Mesenchymal stem cell (in vitro differentiated cells and primary cell): ENCODE results near the gene MEF2D.
A peak's percentile ranks its signal among the peaks of the same experiment; 100 is the strongest.

ENCODE experiments used
- DNase-seq: peaks from one replicate; pipeline ENCODE4 v3.0.0-alpha.2; 2013
- H2AFZ ChIP-seq: one replicate; pipeline ENCODE4 v1.6.1; 2013; ENCODE audit warnings: low read depth, mild to moderate bottlenecking, control low read depth, inconsistent platforms, low read length, moderate library complexity
- H2AK5ac ChIP-seq: 2 replicates; pipeline ENCODE4 v1.6.1; 2013; ENCODE audit warnings: low read length, moderate library complexity, mild to moderate bottlenecking, inconsistent platforms; ENCODE audit not compliant: severe bottlenecking
- H2BK120ac ChIP-seq: one replicate; pipeline ENCODE4 v1.6.1; 2013; ENCODE audit warnings: low read depth, mild to moderate bottlenecking, inconsistent platforms, low read length, moderate library complexity
- H2BK12ac ChIP-seq, 2 experiments: one replicate each; pipeline ENCODE4 v1.6.1; 2013; ENCODE audit warnings: inconsistent platforms in 2 of 2, low read length in 2 of 2, mild to moderate bottlenecking in 2 of 2, moderate library complexity in 2 of 2, control low read depth in 1 of 2
- H2BK15ac ChIP-seq: one replicate; pipeline ENCODE4 v1.6.1; 2013; ENCODE audit warnings: mild to moderate bottlenecking, low read depth, inconsistent platforms; ENCODE audit not compliant: poor library complexity, severe bottlenecking
- H2BK5ac ChIP-seq: 2 replicates; pipeline ENCODE4 v1.6.1; 2013; ENCODE audit warnings: low read depth, mild to moderate bottlenecking, low read length, control low read depth, inconsistent platforms; ENCODE audit not compliant: poor library complexity, severe bottlenecking
- H3K14ac ChIP-seq, 2 experiments: one replicate each; pipeline ENCODE4 v1.6.1; 2013; ENCODE audit warnings: inconsistent platforms in 2 of 2, low read length in 2 of 2, control low read depth in 1 of 2, mild to moderate bottlenecking in 1 of 2, moderate library complexity in 1 of 2
- H3K18ac ChIP-seq, 2 experiments: one replicate each; pipeline ENCODE4 v1.6.1; 2013; ENCODE audit warnings: inconsistent platforms in 2 of 2, low read length in 2 of 2, control low read depth in 1 of 2, low read depth in 1 of 2, mild to moderate bottlenecking in 1 of 2
- H3K23ac ChIP-seq, 2 experiments: one replicate each; pipeline ENCODE4 v1.6.1; 2013; ENCODE audit warnings: inconsistent platforms in 2 of 2, low read length in 2 of 2, mild to moderate bottlenecking in 2 of 2, moderate library complexity in 2 of 2, control low read depth in 1 of 2
- H3K27ac ChIP-seq: 2 replicates; pipeline ENCODE4 v1.5.1; 2013; ENCODE audit warnings: mild to moderate bottlenecking, moderate library complexity, low read length, control low read depth, inconsistent platforms; ENCODE audit not compliant: poor library complexity, severe bottlenecking
- H3K27me3 ChIP-seq, 2 experiments: 2 replicates each; pipeline versions ENCODE4 v1.6.1 to v1.7.0; 2013; ENCODE audit warnings: low read length in 2 of 2, mild to moderate bottlenecking in 2 of 2, moderate library complexity in 2 of 2, control low read depth in 1 of 2, inconsistent platforms in 1 of 2; ENCODE audit not compliant: control insufficient read depth in 1 of 2, insufficient read depth in 1 of 2
- H3K36me3 ChIP-seq, 2 experiments: 2 replicates each; pipeline versions ENCODE4 v1.6.1 to v1.7.0; 2013; ENCODE audit warnings: low read length in 2 of 2, control low read depth in 1 of 2, inconsistent platforms in 1 of 2, low read depth in 1 of 2, mild to moderate bottlenecking in 1 of 2; ENCODE audit not compliant: insufficient read depth in 2 of 2, control insufficient read depth in 1 of 2
- H3K4ac ChIP-seq, 2 experiments: one replicate each; pipeline ENCODE4 v1.6.1; 2013; ENCODE audit warnings: inconsistent platforms in 2 of 2, low read length in 2 of 2, mild to moderate bottlenecking in 2 of 2, moderate library complexity in 2 of 2, control low read depth in 1 of 2, low read depth in 1 of 2
- H3K4me1 ChIP-seq: 2 replicates; pipeline ENCODE4 v1.6.1; 2013; ENCODE audit warnings: low read depth, low read length, control low read depth; ENCODE audit not compliant: control insufficient read depth, insufficient read depth
- H3K4me2 ChIP-seq: 2 replicates; pipeline ENCODE4 v1.6.1; 2013; ENCODE audit warnings: low read length, mild to moderate bottlenecking, inconsistent platforms; ENCODE audit not compliant: poor library complexity, severe bottlenecking
- H3K4me3 ChIP-seq, 2 experiments: 2 replicates each; pipeline versions ENCODE4 v1.5.1 to v1.7.0; 2013; ENCODE audit warnings: low read length in 2 of 2, mild to moderate bottlenecking in 2 of 2, control low read depth in 1 of 2, low read depth in 1 of 2; ENCODE audit not compliant: insufficient read depth in 1 of 2
- H3K79me1 ChIP-seq: replicated peaks from 2 replicates; pipeline ENCODE4 v1.6.1; 2013; ENCODE audit warnings: mild to moderate bottlenecking, control low read depth, low read length, inconsistent platforms; ENCODE audit not compliant: poor library complexity, severe bottlenecking
- H3K9ac ChIP-seq: 2 replicates; pipeline ENCODE4 v1.7.0; 2013; ENCODE audit warnings: mild to moderate bottlenecking, low read length, moderate library complexity
- H3K9me3 ChIP-seq: 2 replicates; pipeline ENCODE4 v1.7.0; 2013; ENCODE audit warnings: mild to moderate bottlenecking, low read length; ENCODE audit not compliant: control insufficient read depth
- H4K8ac ChIP-seq: one replicate; pipeline ENCODE4 v1.6.1; 2013; ENCODE audit warnings: inconsistent platforms, mild to moderate bottlenecking, low read length, moderate library complexity
- H4K91ac ChIP-seq: one replicate; pipeline ENCODE4 v1.6.1; 2013; ENCODE audit warnings: mild to moderate bottlenecking, low read length, inconsistent platforms
- WGBS: methylation state at CpG from one replicate; pipeline ENCODE4 v1.1.7; 2013; ENCODE audit warnings: mixed read lengths; 5-methylcytosine and 5-hydroxymethylcytosine counted together

MEF2D gene

GRCh38 chr1:156504821-156505678 is 4.5 kb upstream of the MEF2D start:
- H3K79me1 ChIP-seq: no peaks in the 10 kb centered on the region
- peak overlapping the region; percentile 100 for H4K91ac ChIP-seq
- peak overlapping the region; percentile 94 for H3K9ac ChIP-seq
- peak overlapping the region in 1 of 2 experiments; percentile 93 for H3K14ac ChIP-seq
- peak overlapping the region; percentile 41 for H3K4me2 ChIP-seq
- H3K27me3 ChIP-seq: no peaks in the 10 kb centered on the region
- H2BK15ac ChIP-seq: peak overlapping the region; percentile 99
- peak overlapping the region; percentile 99 for H2BK120ac ChIP-seq
- no peak overlapping the region for H2AFZ ChIP-seq
- peak overlapping the region; percentile 95 to 100 for H2BK12ac ChIP-seq
- no peaks in the 10 kb centered on the region for H3K9me3 ChIP-seq
- H3K18ac ChIP-seq: peak overlapping the region; percentile 95 to 98
- H2AK5ac ChIP-seq: peak overlapping the region; percentile 95
- peak overlapping the region; percentile 0 to 54 for H3K4me3 ChIP-seq
- peak overlapping the region; percentile 66 to 95 for H3K23ac ChIP-seq
- WGBS: 8% methylated on average over 40 of the region's 45 CpGs
- H3K4me1 ChIP-seq: peaks cover 27% of the 10 kb centered on the region
- H3K36me3 ChIP-seq: no peaks in the 10 kb centered on the region
- peak overlapping the region; percentile 99 for H4K8ac ChIP-seq
- DNase-seq: peak; percentile 99
- H3K4ac ChIP-seq: peak overlapping the region; percentile 92 to 100
- H3K27ac ChIP-seq: peak overlapping the region; percentile 98
- H2BK5ac ChIP-seq: peak overlapping the region; percentile 77

- H3K23ac ChIP-seq: peak overlapping the region; percentile 66 to 95
- H2AFZ ChIP-seq: no peak overlapping the region
- peak overlapping the region; percentile 99 for H2BK120ac ChIP-seq
- H4K91ac ChIP-seq: peak overlapping the region; percentile 100
- peak overlapping the region; percentile 96 for H3K27ac ChIP-seq
- peaks cover 27% of the 10 kb centered on the region for H3K4me1 ChIP-seq
- no peaks in the 10 kb centered on the region for H3K9me3 ChIP-seq
- H2BK12ac ChIP-seq: peak overlapping the region; percentile 100
- H3K14ac ChIP-seq: peak overlapping the region in 1 of 2 experiments; percentile 93
- H3K4me3 ChIP-seq: peak overlapping the region; percentile 0 to 54
- no peaks in the 10 kb centered on the region for H3K27me3 ChIP-seq
- peak overlapping the region; percentile 41 for H3K4me2 ChIP-seq
- WGBS: 56% methylated on average over 5 of the region's 5 CpGs
- peak overlapping the region; percentile 95 for H2AK5ac ChIP-seq
- peak overlapping the region; percentile 71 for H2BK5ac ChIP-seq
- peak; percentile 59 for DNase-seq
- peak overlapping the region; percentile 99 for H4K8ac ChIP-seq
- H3K9ac ChIP-seq: peak overlapping the region; percentile 94
- H3K36me3 ChIP-seq: no peaks in the 10 kb centered on the region
- H2BK15ac ChIP-seq: peak overlapping the region; percentile 99
- no peaks in the 10 kb centered on the region for H3K79me1 ChIP-seq
- peak overlapping the region; percentile 95 to 98 for H3K18ac ChIP-seq
- peak overlapping the region; percentile 92 to 100 for H3K4ac ChIP-seq
Observed at GRCh38 chr1:156504438-156504813, 3.9 kb upstream of the MEF2D start.

GRCh38 chr1:156503698-156504437 is 3.3 kb upstream of the MEF2D start:
- Histone ChIP-seq H2BK120ac (peak overlapping the region; percentile 99), H3K79me1 (no peaks in the 10 kb centered on the region), H4K8ac (peak overlapping the region; percentile 99), H3K27ac (peak overlapping the region; percentile 96), H3K9me3 (no peaks in the 10 kb centered on the region), H3K36me3 (no peaks in the 10 kb centered on the region), H3K27me3 (no peaks in the 10 kb centered on the region), H4K91ac (peak overlapping the region; percentile 100), H3K9ac (peak overlapping the region; percentile 94), H2BK15ac (peak overlapping the region; percentile 98), H3K4me2 (no peak overlapping the region), H3K18ac (peak overlapping the region; percentile 95 to 98), H2AFZ (no peak overlapping the region), H3K4ac (peak overlapping the region; percentile 97 to 100), H2AK5ac (peak overlapping the region; percentile 97), H3K4me1 (peaks cover 31% of the 10 kb centered on the region), H3K14ac (peak overlapping the region in 1 of 2 experiments; percentile 66), H3K4me3 (peak overlapping the region in 1 of 2 experiments; percentile 57), H2BK12ac (peak overlapping the region; percentile 100), H3K23ac (peak overlapping the region in 1 of 2 experiments; percentile 83), H2BK5ac (peak overlapping the region; percentile 98)
- DNase-seq: peak; percentile 45
- WGBS: 50% methylated on average over 5 of the region's 5 CpGs
